ENCODE data around the gene CPSF4L.

DNA sequence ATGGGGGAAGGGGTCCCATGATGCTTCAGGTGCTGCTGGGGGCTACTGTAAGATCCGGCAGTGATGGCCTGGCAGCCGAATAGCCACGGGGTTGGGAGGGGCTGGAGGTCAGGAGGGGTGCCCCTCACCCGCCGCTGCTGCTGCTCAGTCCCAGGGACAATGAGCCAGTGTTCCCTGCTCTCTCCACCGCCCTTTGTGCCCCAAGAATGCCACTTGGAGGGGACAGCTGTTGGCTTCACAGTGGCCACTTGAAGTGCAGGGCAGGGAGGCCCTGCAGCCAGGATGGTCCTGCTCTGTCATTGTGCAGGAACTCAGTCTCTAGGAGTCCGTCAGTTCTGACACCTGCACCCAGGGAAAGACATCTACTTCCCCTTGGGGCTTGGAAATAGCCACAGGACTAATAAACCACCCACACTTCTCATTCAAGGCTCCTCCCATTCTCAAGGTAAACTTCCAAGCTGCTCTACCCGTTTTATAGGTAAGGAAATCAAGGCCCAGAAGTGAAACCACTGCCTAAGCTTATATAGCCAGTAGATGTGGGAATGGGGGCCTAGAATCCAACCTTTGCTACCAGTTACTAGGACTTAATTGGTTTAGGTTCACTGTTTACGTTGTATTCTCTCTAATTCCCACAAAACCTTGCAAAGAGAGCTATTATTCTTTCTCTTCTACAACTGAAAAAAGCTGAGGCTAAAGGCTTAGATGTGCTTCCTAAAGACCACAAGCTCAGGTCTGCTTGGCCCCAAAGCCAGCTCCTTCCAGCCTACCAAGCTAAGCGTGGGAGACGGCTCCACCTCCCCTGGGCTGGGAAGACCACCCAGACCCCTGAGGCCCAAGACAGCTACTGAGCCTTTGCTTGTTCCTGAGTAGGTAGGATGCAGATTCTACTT lies 6.2 kb upstream of the CPSF4L start:
- no peak for TF ChIP-seq POLR2AphosphoS5 (IDR thresholded peaks at IDR 0.05; ENCODE audit: low read depth)
- TF ChIP-seq, protein P1, sequence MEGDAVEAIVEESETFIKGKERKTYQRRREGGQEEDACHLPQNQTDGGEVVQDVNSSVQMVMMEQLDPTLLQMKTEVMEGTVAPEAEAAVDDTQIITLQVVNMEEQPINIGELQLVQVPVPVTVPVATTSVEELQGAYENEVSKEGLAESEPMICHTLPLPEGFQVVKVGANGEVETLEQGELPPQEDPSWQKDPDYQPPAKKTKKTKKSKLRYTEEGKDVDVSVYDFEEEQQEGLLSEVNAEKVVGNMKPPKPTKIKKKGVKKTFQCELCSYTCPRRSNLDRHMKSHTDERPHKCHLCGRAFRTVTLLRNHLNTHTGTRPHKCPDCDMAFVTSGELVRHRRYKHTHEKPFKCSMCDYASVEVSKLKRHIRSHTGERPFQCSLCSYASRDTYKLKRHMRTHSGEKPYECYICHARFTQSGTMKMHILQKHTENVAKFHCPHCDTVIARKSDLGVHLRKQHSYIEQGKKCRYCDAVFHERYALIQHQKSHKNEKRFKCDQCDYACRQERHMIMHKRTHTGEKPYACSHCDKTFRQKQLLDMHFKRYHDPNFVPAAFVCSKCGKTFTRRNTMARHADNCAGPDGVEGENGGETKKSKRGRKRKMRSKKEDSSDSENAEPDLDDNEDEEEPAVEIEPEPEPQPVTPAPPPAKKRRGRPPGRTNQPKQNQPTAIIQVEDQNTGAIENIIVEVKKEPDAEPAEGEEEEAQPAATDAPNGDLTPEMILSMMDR (IDR thresholded peaks at IDR 0.05; ENCODE audit: insufficient read depth, low read length) = no peak
- no peak for TF ChIP-seq GABPA (IDR thresholded peaks at IDR 0.05; ENCODE audit: low read depth)
- TF ChIP-seq, protein P2, sequence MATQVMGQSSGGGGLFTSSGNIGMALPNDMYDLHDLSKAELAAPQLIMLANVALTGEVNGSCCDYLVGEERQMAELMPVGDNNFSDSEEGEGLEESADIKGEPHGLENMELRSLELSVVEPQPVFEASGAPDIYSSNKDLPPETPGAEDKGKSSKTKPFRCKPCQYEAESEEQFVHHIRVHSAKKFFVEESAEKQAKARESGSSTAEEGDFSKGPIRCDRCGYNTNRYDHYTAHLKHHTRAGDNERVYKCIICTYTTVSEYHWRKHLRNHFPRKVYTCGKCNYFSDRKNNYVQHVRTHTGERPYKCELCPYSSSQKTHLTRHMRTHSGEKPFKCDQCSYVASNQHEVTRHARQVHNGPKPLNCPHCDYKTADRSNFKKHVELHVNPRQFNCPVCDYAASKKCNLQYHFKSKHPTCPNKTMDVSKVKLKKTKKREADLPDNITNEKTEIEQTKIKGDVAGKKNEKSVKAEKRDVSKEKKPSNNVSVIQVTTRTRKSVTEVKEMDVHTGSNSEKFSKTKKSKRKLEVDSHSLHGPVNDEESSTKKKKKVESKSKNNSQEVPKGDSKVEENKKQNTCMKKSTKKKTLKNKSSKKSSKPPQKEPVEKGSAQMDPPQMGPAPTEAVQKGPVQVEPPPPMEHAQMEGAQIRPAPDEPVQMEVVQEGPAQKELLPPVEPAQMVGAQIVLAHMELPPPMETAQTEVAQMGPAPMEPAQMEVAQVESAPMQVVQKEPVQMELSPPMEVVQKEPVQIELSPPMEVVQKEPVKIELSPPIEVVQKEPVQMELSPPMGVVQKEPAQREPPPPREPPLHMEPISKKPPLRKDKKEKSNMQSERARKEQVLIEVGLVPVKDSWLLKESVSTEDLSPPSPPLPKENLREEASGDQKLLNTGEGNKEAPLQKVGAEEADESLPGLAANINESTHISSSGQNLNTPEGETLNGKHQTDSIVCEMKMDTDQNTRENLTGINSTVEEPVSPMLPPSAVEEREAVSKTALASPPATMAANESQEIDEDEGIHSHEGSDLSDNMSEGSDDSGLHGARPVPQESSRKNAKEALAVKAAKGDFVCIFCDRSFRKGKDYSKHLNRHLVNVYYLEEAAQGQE (IDR thresholded peaks at IDR 0.05; ENCODE audit: insufficient replicate concordance, low read depth) = no peak
- peak; percentile 25; the same call in 1 of the 2 replicates for TF ChIP-seq SPI1 (IDR thresholded peaks at IDR 0.05; ENCODE audit: borderline replicate concordance, low read depth)

Measured in HL-60 (cell line).